Prostate gland (tissue), 2 donors: ENCODE results near the gene WWOX.

ENCODE experiments used
- POLR2A ChIP-seq: fragments of 450-650 bp; IDR thresholded peaks from one replicate; pipeline ENCODE4 v1.6.1; 2016; ENCODE audit warnings: antibody characterized with exemption, mild to moderate bottlenecking
- POLR2AphosphoS5 ChIP-seq: sonication (generic); formaldehyde crosslinking; IDR thresholded peaks from one replicate; pipeline ENCODE4 v1.6.1; 2017; ENCODE audit warnings: antibody characterized with exemption
- TF ChIP-seq, protein P1 (sequence below), 4 experiments: fragments of 200-600 bp in 2 of 4; fragments of 450-650 bp in 2 of 4; sonication (generic) in 2 of 4; IDR thresholded peaks; 1 replicate in 3 of 4; 2 replicates in 1 of 4; pipeline ENCODE4 v1.5.1; 2016 to 2019; ENCODE audit warnings: antibody characterized with exemption in 4 of 4, mild to moderate bottlenecking in 2 of 4, moderate library complexity in 2 of 4

DNA sequence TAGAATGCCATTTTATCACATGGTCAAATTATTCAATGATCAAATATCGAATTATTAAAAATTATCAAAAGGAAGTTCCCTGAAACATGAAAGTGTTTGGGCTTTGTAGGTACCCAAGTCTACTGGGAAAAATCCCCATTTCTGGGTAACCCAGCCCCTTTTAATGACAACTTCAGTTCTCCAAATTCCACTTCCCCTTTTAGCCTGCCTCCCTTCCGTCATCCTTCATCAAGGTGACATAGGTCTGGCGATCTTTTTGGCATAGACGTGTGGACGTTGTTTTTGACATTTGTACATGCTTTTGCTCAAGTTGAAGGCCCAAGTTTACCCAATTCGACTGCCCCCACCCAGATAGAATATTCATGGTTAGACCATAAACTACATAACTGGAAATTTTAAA, 840.1 kb downstream of the WWOX start:
- TF ChIP-seq, protein P1, sequence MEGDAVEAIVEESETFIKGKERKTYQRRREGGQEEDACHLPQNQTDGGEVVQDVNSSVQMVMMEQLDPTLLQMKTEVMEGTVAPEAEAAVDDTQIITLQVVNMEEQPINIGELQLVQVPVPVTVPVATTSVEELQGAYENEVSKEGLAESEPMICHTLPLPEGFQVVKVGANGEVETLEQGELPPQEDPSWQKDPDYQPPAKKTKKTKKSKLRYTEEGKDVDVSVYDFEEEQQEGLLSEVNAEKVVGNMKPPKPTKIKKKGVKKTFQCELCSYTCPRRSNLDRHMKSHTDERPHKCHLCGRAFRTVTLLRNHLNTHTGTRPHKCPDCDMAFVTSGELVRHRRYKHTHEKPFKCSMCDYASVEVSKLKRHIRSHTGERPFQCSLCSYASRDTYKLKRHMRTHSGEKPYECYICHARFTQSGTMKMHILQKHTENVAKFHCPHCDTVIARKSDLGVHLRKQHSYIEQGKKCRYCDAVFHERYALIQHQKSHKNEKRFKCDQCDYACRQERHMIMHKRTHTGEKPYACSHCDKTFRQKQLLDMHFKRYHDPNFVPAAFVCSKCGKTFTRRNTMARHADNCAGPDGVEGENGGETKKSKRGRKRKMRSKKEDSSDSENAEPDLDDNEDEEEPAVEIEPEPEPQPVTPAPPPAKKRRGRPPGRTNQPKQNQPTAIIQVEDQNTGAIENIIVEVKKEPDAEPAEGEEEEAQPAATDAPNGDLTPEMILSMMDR (IDR thresholded peaks at IDR 0.05), result no peak
- TF ChIP-seq POLR2A, result no peak
- no peak for TF ChIP-seq POLR2AphosphoS5
